Aorta (tissue), 4 donors: ENCODE measurements around the gene COPS9. TPM values are rescaled to one million over a fixed set of nuclear protein-coding genes. Genes with fewer than 3 reads are reported as not detected.

Experiments
- polyA plus RNA-seq, 2 donors: library from polyadenylated mRNA; stranded (reverse); fragments of 200-250 nt; gene quantifications; one replicate each; pipeline ENCODE4 v1.2.3, GENCODE V29; 2013
- total RNA-seq, 2 donors: library from RNA; stranded (reverse); fragmentation: NEBNext Ultra II Directional; extraction: Animal tissue kit (Norgen Biotek cat#: 25700); gene quantifications; one replicate each; pipeline ENCODE4 v1.2.1, GENCODE V29; 2021
- donor health status: healthy with polysubstance abuse.
- donor health status: Bipolar disorder and iron deficiency.
- donor health status: DM: no; HTN: no; CAD: no.
- donor health status: DM: yes; HTN: yes; CAD: no.

The COPS9 gene
- total and polyA plus RNA-seq, 4 donors, result 83.7 to 787 (median 254) TPM

Other genes starting within 250 kb of the COPS9 start
- 10 to 100 TPM; 70.1 to 80.8 TPM for gene NDUFA10, start 111.0 kb downstream of the COPS9 start, total RNA-seq
- gene NDUFA10, start 111.0 kb downstream of the COPS9 start, polyA plus RNA-seq, result 100 to 1,000 TPM in 1 of 2 donors, 10 to 100 TPM in 1; 37.7 to 102 TPM
- gene OR6B2, start 105.9 kb downstream of the COPS9 start, total RNA-seq, result not detected
- gene OR6B2, start 105.9 kb downstream of the COPS9 start, polyA plus RNA-seq, result not detected
- not detected for gene OR6B3, start 82.8 kb downstream of the COPS9 start, total RNA-seq
- gene OR6B3, start 82.8 kb downstream of the COPS9 start, polyA plus RNA-seq, result not detected
- gene OTOS, start 4.4 kb upstream of the COPS9 start, total RNA-seq, result not detected
- gene OTOS, start 4.4 kb upstream of the COPS9 start, polyA plus RNA-seq, result not detected